NCI-H2029 (cell line): Measurements from ENCODE around the gene KERA.
"Not testable (repeated sequence)": the region's sequence is repeated elsewhere in the genome, so short reads cannot be mapped to it uniquely, and the experiment has no call there.

Experiments used
- DNase-seq: peaks from one replicate; lab custom pipeline; 2025; lab: John Stamatoyannopoulos, UW

The KERA gene

GRCh38 chr12:91057368-91058165, at the start of gene KERA:
Gene KERA (minus strand): TSS chr12:91058024. CDS start chr12:91056281, 1,743 bp downstream.
- DNase-seq = no peak

- DNase-seq = no peak
Measured at GRCh38 chr12:91106283-91106682, 48.5 kb upstream of the KERA start.

DNA sequence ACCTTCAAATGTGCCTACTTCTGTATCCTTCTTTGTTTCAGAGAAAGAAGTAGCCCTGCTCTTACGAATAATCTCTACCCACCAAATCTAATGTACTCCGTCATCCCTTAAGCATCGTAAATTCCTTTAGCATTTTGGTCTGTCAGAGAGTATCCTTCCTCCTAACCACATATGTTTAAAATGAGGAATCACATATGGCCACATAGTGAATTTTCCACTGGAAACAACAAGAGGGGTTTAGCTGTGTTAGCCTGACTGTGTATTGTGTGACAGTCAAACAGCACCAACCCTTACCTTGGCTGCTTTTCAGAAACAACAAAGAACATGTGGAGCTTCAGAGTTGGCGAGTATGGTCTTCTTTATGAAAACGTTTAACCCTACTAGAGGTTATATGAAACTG, 48.0 kb upstream of the KERA start:
- no peak for DNase-seq

- DNase-seq = no peak
Measured at GRCh38 chr12:91104812-91105466, 47.1 kb upstream of the KERA start.

DNA sequence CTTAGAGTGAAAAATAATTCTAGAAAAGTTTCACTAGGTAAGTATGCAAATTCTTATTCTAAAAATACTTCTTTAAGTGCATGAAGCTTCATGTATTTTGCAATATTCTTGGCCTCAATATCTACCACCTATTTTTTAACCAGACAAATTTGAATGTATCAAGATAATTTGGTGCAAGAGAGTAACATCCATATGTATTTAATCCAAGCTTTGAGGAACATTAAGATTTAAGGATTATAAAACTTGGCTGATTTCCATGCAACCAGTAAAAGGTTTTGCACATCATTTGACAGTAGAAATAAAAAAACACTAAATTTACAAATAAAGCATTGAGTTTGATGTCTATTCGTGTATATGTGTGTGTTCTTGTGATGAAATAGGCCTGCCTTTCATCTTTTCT, 45.8 kb upstream of the KERA start:
- DNase-seq = no peak

DNA sequence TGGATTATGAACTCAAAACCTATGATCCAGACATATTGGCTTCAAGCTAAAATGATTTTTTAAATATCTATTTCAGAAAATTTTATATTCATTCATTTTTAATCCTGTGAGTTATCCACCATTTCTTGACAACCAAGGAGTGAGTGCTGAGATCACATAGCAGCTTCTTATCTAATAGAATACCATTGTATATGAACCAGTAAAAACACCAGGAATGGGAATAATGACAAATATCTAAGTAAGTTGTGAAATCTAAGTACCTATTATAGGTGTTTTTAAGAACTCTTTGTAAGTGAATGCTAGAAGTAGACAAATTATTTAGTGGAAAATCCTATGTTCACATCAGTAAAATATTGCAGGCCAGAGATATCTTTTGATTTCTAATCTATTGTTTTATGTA, 45.3 kb upstream of the KERA start:
- no peak for DNase-seq

DNA sequence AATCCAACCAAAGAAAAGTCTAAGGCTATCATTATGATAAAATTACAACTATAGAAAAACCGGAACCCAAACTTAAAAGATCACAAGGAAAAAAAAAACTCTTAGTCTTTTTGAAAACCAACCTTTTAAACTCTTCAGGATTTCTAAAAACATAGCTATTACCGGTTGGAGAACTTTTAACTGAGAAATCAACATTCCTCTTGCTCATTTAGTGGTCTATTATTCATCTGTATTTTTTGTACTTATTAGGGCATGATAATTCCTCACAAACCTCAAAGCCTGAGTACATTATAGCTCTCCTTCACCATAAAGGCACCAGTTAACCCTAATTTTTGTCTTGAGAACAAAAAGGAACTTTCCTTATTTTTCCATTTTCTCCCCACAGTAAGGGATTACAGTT, 43.1 kb upstream of the KERA start:
- no peak for DNase-seq

- no peak for DNase-seq
Measured at GRCh38 chr12:91099836-91100235, 42.0 kb upstream of the KERA start.

GRCh38 chr12:91099341-91099740, 41.5 kb upstream of the KERA start:
- no peak for DNase-seq

DNA sequence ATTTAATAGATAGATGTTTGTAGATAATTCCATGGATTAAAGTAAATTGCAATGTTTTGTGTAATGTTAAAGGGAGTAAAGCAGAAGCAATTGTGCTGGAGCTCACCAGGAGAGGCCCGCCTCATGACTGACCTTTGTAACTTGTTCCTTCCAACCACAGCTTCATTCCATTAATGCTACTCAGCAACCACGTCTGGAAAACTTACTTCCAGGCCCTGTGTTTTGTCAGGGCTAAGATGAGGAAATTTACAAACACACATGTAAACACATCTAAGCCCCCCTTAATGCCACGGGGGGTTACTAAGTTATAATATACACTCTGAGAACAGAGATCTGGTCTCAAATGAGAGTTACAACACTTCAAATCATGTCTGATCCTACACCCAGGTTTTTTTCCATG, 41.1 kb upstream of the KERA start:
- DNase-seq = no peak

GRCh38 chr12:91098461-91098860, 40.6 kb upstream of the KERA start:
- no peak for DNase-seq

DNA sequence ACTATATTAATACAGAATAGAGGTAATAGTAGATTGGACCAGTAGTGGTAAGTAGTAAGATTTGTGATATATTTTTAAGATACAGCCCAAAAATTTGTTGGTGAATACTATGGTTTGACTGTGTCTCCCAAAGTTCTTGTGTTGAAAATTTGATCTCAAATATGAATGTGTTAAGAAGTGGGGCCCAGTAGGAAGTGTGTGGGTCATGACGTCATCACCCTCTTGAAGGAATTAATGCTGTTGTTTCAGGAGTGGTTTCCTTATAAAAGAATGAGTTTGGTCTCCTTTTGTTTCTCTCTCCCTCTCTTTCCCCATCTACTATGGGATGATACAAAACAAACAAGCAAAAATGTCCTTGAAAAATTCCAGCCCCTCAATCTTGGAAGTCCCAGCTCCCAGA, 37.1 kb upstream of the KERA start:
- no peak for DNase-seq

DNA sequence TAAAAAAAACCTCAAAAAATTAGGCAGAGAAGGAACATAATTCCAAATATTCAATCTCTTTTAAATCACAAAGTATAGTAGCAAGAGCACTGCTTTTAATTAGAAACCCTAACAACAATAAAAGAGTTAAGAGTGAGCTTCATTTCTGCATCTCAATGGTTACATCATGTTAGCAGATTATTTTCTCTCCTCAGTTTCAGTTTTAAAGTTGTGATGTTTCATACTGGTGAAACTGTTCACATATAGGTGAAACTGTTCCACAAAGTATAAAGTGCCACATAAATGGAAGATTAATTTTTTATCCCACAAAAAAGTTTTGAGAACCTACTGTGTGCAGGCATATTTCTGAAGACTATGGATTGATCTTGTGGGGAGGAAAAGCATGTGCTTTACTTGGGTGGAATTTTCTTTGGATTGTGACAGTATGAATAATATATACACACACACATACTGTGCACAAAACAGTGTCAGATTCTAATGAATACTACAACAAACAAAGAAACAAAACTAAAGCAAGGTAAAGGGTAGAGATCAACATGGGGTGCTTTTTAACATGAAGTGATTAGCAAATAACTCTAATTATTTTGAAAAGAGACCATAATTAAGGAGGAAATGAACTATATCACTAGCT, 36.3 kb upstream of the KERA start:
- DNase-seq = no peak

GRCh38 chr12:91093341-91093740, 35.5 kb upstream of the KERA start:
- no peak for DNase-seq

GRCh38 chr12:91091916-91092715, 34.3 kb upstream of the KERA start:
- DNase-seq = no peak

GRCh38 chr12:91089953-91090352, 32.1 kb upstream of the KERA start:
- not testable (repeated sequence) for DNase-seq

DNA sequence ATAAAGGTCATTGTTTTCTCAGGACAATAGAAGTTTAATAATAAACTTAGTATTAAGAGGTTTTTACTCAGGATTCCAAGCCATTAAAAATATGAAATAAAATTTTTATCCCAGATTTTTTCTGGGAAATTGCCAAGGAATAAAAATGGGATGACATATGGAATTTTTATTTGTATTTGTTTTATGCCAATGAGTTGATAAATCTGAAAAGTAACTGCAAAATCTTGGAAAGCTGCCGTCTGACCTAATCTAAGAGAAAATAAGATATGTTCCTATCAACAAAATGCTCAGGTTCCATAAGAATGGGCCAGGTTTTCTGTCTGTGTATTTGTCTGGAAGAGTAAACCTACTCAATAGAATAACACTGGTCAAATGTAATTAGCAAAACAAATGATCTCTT, 22.2 kb upstream of the KERA start:
- DNase-seq = no peak

DNA sequence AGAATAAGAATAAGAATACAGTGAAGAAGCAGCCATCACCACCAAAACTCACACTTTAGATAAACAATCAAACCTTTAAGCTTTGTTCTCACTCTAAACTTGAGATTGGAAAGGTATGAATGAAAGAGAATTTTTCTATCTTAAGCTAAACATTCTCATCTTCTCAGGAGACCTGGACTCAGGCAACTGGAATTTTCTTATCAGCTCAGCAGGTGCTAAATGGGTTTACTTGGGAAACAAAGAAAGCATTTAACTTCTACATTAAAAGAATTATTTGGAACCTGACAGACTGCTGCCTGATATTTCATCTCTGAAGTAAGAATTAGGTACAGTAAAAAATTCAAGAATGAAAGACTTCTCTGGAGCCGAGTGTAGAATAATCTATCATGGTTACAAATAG, 20.7 kb upstream of the KERA start:
- no peak for DNase-seq

- DNase-seq = no peak
Measured at GRCh38 chr12:91077228-91077954, 19.6 kb upstream of the KERA start.

- DNase-seq = peak; percentile 9
Measured at GRCh38 chr12:91074851-91075250, 17.0 kb upstream of the KERA start.

GRCh38 chr12:91074154-91074709, 16.4 kb upstream of the KERA start:
- no peak for DNase-seq
